A549 (cell line): Measurements from ENCODE around the gene POLH.

Source experiments
- CBX8 ChIP-seq: fragments of 200-600 bp; sonication (generic); IDR thresholded peaks from 2 replicates; pipeline ENCODE4 v1.6.1; 2016
- ESRRA ChIP-seq: fragments of 150-350 bp; IDR thresholded peaks from 2 replicates; pipeline ENCODE4 v1.6.1; 2014; ENCODE audit warnings: mild to moderate bottlenecking, low read length, borderline replicate concordance
- FOXS1 ChIP-seq: fragments of 250-450 bp; sonication (Bioruptor Pico); IDR thresholded peaks from 2 replicates; pipeline ENCODE4 v1.5.0; 2020; ENCODE audit warnings: mild to moderate bottlenecking, moderate library complexity
- HDAC2 ChIP-seq: fragments of 200-600 bp; sonication (generic); IDR thresholded peaks from 2 replicates; pipeline ENCODE4 v1.6.1; 2016
- JUN ChIP-seq, 2 experiments: fragments of >200 bp; sonication (Bioruptor Twin); formaldehyde crosslinking; IDR thresholded peaks; 2 replicates in 1 of 2; 3 replicates in 1 of 2; pipeline ENCODE4 v1.6.1; 2016 to 2017
- MAFK ChIP-seq: fragments of 450-650 bp; IDR thresholded peaks from 2 replicates; pipeline ENCODE4 v1.6.1; 2014; ENCODE audit not compliant: partially characterized antibody
- NR3C1 ChIP-seq: fragments of >200 bp; sonication (Bioruptor Twin); formaldehyde crosslinking; IDR thresholded peaks from 3 replicates; pipeline ENCODE4 v1.6.1; 2017
- PHF8 ChIP-seq: fragments of 200-600 bp; sonication (generic); IDR thresholded peaks from 2 replicates; pipeline ENCODE4 v1.6.1; 2016; ENCODE audit warnings: low read depth, mild to moderate bottlenecking, antibody characterized with exemption, moderate library complexity, borderline replicate concordance
- TF ChIP-seq, protein P1 (sequence below): fragments of >200 bp; sonication (Bioruptor Twin); formaldehyde crosslinking; IDR thresholded peaks from 3 replicates; pipeline ENCODE4 v1.5.1; 2016
- TF ChIP-seq, protein P2 (sequence below): fragments of 200-600 bp; sonication (generic); IDR thresholded peaks from 2 replicates; pipeline ENCODE4 v1.6.1; 2016; ENCODE audit warnings: antibody characterized with exemption, mild to moderate bottlenecking, moderate library complexity
- TF ChIP-seq, protein P3 (sequence below): fragments of 450-650 bp; IDR thresholded peaks from 2 replicates; pipeline ENCODE4 v1.6.1; 2014; ENCODE audit warnings: antibody characterized with exemption
- TF ChIP-seq, protein P4 (sequence below): IDR thresholded peaks from 2 replicates; pipeline ENCODE4 v1.6.1; 2012

DNA sequence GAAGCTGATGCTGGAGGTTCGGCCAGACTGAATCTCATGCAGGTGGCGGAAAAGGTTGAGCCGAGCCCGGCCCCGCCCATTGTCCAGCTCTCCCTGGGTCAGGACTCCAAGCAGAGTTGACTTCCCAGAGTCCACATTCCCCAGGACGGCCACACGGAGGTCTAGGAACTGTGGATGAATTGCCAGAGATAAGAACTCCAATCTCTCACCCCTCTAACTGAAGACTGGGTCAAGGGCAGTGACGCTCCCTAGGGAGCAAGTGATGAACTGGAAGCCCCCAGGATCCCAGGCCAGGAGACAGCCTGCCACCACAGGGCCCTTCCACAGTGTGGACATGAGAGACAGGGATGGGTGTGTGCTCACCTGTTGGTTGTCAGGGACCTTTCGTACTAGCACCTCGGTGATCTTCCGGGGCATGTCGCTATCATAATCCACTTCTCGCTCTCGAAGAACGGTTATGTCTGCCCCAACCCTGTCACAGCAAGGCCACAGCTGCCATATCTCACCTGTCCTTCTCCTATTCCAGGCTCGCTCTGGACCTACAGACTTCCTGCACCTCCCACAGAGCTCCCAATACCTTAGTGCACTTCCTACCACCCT is 49.5 kb downstream of the POLH start:
- TF ChIP-seq CBX8 (no peak), NR3C1 (no peak), PHF8 (no peak), JUN (IDR thresholded peaks at IDR 0.05) (no peak), ESRRA (no peak), HDAC2 (no peak), MAFK (no peak), FOXS1 (CRISPR knock-in tag) (no peak)
- TF ChIP-seq, protein P1, sequence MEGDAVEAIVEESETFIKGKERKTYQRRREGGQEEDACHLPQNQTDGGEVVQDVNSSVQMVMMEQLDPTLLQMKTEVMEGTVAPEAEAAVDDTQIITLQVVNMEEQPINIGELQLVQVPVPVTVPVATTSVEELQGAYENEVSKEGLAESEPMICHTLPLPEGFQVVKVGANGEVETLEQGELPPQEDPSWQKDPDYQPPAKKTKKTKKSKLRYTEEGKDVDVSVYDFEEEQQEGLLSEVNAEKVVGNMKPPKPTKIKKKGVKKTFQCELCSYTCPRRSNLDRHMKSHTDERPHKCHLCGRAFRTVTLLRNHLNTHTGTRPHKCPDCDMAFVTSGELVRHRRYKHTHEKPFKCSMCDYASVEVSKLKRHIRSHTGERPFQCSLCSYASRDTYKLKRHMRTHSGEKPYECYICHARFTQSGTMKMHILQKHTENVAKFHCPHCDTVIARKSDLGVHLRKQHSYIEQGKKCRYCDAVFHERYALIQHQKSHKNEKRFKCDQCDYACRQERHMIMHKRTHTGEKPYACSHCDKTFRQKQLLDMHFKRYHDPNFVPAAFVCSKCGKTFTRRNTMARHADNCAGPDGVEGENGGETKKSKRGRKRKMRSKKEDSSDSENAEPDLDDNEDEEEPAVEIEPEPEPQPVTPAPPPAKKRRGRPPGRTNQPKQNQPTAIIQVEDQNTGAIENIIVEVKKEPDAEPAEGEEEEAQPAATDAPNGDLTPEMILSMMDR: no peak
- TF ChIP-seq, protein P2, sequence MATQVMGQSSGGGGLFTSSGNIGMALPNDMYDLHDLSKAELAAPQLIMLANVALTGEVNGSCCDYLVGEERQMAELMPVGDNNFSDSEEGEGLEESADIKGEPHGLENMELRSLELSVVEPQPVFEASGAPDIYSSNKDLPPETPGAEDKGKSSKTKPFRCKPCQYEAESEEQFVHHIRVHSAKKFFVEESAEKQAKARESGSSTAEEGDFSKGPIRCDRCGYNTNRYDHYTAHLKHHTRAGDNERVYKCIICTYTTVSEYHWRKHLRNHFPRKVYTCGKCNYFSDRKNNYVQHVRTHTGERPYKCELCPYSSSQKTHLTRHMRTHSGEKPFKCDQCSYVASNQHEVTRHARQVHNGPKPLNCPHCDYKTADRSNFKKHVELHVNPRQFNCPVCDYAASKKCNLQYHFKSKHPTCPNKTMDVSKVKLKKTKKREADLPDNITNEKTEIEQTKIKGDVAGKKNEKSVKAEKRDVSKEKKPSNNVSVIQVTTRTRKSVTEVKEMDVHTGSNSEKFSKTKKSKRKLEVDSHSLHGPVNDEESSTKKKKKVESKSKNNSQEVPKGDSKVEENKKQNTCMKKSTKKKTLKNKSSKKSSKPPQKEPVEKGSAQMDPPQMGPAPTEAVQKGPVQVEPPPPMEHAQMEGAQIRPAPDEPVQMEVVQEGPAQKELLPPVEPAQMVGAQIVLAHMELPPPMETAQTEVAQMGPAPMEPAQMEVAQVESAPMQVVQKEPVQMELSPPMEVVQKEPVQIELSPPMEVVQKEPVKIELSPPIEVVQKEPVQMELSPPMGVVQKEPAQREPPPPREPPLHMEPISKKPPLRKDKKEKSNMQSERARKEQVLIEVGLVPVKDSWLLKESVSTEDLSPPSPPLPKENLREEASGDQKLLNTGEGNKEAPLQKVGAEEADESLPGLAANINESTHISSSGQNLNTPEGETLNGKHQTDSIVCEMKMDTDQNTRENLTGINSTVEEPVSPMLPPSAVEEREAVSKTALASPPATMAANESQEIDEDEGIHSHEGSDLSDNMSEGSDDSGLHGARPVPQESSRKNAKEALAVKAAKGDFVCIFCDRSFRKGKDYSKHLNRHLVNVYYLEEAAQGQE: no peak
- TF ChIP-seq, protein P3, sequence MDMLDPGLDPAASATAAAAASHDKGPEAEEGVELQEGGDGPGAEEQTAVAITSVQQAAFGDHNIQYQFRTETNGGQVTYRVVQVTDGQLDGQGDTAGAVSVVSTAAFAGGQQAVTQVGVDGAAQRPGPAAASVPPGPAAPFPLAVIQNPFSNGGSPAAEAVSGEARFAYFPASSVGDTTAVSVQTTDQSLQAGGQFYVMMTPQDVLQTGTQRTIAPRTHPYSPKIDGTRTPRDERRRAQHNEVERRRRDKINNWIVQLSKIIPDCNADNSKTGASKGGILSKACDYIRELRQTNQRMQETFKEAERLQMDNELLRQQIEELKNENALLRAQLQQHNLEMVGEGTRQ: no peak
- TF ChIP-seq, protein P4, sequence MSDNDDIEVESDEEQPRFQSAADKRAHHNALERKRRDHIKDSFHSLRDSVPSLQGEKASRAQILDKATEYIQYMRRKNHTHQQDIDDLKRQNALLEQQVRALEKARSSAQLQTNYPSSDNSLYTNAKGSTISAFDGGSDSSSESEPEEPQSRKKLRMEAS: no peak
